GM21447 (cell line): ENCODE results near the gene EVA1A.

ENCODE experiments used
- ATAC-seq: cut with Tn5 transposase; IDR thresholded peaks from one replicate; pipeline ENCODE4 v1.9.1; 2021; ENCODE audit not compliant: unreplicated experiment

EVA1A gene

GRCh38 chr2:75519843-75520242 lies 40.9 kb downstream of the EVA1A start:
- ATAC-seq, result no peak

GRCh38 chr2:75518638-75519465 lies 41.9 kb downstream of the EVA1A start:
- ATAC-seq, result no peak

GRCh38 chr2:75517547-75518230 lies 43.0 kb downstream of the EVA1A start:
- no peak for ATAC-seq

- no peak for ATAC-seq
Measured at GRCh38 chr2:75516378-75517360, 44.1 kb downstream of the EVA1A start.

- no peak for ATAC-seq
Measured at GRCh38 chr2:75515584-75516368, 45.0 kb downstream of the EVA1A start.

- ATAC-seq, result no peak
Measured at GRCh38 chr2:75513616-75514170, 47.0 kb downstream of the EVA1A start.

- ATAC-seq, result no peak
Measured at GRCh38 chr2:75512455-75513212, 48.1 kb downstream of the EVA1A start.

GRCh38 chr2:75506101-75506697 lies 54.5 kb downstream of the EVA1A start:
- ATAC-seq, result no peak

GRCh38 chr2:75505012-75505411 lies 55.7 kb downstream of the EVA1A start:
- ATAC-seq, result no peak

GRCh38 chr2:75503048-75503607 lies 57.6 kb downstream of the EVA1A start:
- no peak for ATAC-seq

GRCh38 chr2:75500633-75501032 lies 60.1 kb downstream of the EVA1A start:
- no peak for ATAC-seq

GRCh38 chr2:75499534-75499933 lies 61.2 kb downstream of the EVA1A start:
- no peak for ATAC-seq

GRCh38 chr2:75498907-75499306 lies 61.8 kb downstream of the EVA1A start:
- no peak for ATAC-seq

- no peak for ATAC-seq
Measured at GRCh38 chr2:75497256-75497655, 63.5 kb downstream of the EVA1A start.

GRCh38 chr2:75495862-75496261 lies 64.9 kb downstream of the EVA1A start:
- no peak for ATAC-seq

- ATAC-seq, result no peak
Measured at GRCh38 chr2:75494137-75494769, 66.5 kb downstream of the EVA1A start.

- ATAC-seq, result no peak
Measured at GRCh38 chr2:75493230-75493629, 67.5 kb downstream of the EVA1A start.

GRCh38 chr2:75491129-75491753 lies 69.5 kb downstream of the EVA1A start:
- no peak for ATAC-seq
